Mesendoderm (in vitro differentiated cells): Measurements from ENCODE around the gene LNPK.

ENCODE experiments used
- DNase-seq: peaks from one replicate; pipeline ENCODE4 v3.0.0; 2013
- H2AK5ac ChIP-seq: 2 replicates; pipeline ENCODE4 v1.6.1; 2013; ENCODE audit warnings: low read length, inconsistent platforms
- H2BK120ac ChIP-seq: 2 replicates; pipeline ENCODE4 v1.6.1; 2013; ENCODE audit warnings: low read depth, mild to moderate bottlenecking, low read length, moderate library complexity, mixed read lengths
- H2BK15ac ChIP-seq: replicated peaks from 2 replicates; pipeline ENCODE4 v1.6.1; 2013; ENCODE audit warnings: low read depth, mild to moderate bottlenecking, moderate library complexity
- H2BK5ac ChIP-seq: 2 replicates; pipeline ENCODE4 v1.6.1; 2013; ENCODE audit warnings: low read length, inconsistent platforms
- H3K18ac ChIP-seq: 2 replicates; pipeline ENCODE4 v1.6.1; 2013; ENCODE audit warnings: mild to moderate bottlenecking, low read length, mixed read lengths
- H3K23ac ChIP-seq: one replicate; pipeline ENCODE4 v1.6.1; 2013; ENCODE audit warnings: low read length
- H3K27ac ChIP-seq: 2 replicates; pipeline ENCODE4 v1.5.1; 2013; ENCODE audit warnings: low read depth, mild to moderate bottlenecking, inconsistent platforms, low read length, moderate library complexity
- H3K27me3 ChIP-seq: 2 replicates; pipeline ENCODE4 v1.6.1; 2013; ENCODE audit warnings: low read length, control low read depth, mild to moderate bottlenecking, inconsistent platforms; ENCODE audit not compliant: insufficient read depth, poor library complexity
- H3K36me3 ChIP-seq: 2 replicates; pipeline ENCODE4 v1.6.1; 2013; ENCODE audit warnings: low read length, inconsistent platforms; ENCODE audit not compliant: control insufficient read depth, insufficient read depth
- H3K4ac ChIP-seq: one replicate; pipeline ENCODE4 v1.6.1; 2013; ENCODE audit warnings: low read depth, mild to moderate bottlenecking, low read length, moderate library complexity
- H3K4me1 ChIP-seq: 2 replicates; pipeline ENCODE4 v1.6.1; 2013; ENCODE audit warnings: low read depth, low read length, inconsistent platforms; ENCODE audit not compliant: control insufficient read depth
- H3K4me2 ChIP-seq: 2 replicates; pipeline ENCODE4 v1.6.1; 2013; ENCODE audit warnings: low read length
- H3K4me3 ChIP-seq: 2 replicates; pipeline ENCODE4 v1.5.1; 2013; ENCODE audit warnings: mild to moderate bottlenecking, low read length
- H3K56ac ChIP-seq: one replicate; pipeline ENCODE4 v1.6.1; 2013; ENCODE audit warnings: low read length
- H3K79me1 ChIP-seq: 2 replicates; pipeline ENCODE4 v1.6.1; 2013; ENCODE audit warnings: low read length, inconsistent platforms
- H3K79me2 ChIP-seq: 2 replicates; pipeline ENCODE4 v1.6.1; 2013; ENCODE audit warnings: mild to moderate bottlenecking, low read length; ENCODE audit not compliant: control insufficient read depth, insufficient read depth
- H3K9ac ChIP-seq: 2 replicates; pipeline ENCODE4 v1.6.1; 2013; ENCODE audit warnings: low read length, inconsistent platforms
- H4K5ac ChIP-seq: one replicate; pipeline ENCODE4 v1.6.1; 2013; ENCODE audit warnings: low read length
- H4K8ac ChIP-seq: one replicate; pipeline ENCODE4 v1.6.1; 2013; ENCODE audit warnings: low read depth, mild to moderate bottlenecking, control low read depth, low read length, moderate library complexity
- WGBS: extraction: QIAGEN DNeasy Blood & Tissue Kit; methylation state at CpG from one replicate; pipeline ENCODE4 v1.1.7; 2013; ENCODE audit warnings: low lambda C conversion rate, missing lambda C conversion rate; ENCODE audit not compliant: insufficient coverage; ENCODE audit errors: extremely low coverage; 5-methylcytosine and 5-hydroxymethylcytosine counted together

Gene LNPK

GRCh38 chr2:175950512-175950911, 51.6 kb downstream of the LNPK start:
- H3K27me3 ChIP-seq, result no peaks in the 10 kb centered on the region
- H3K56ac ChIP-seq, result no peak overlapping the region
- H2BK120ac ChIP-seq, result no peak overlapping the region
- no peak overlapping the region for H2BK5ac ChIP-seq
- no peak overlapping the region for H2AK5ac ChIP-seq
- H3K36me3 ChIP-seq, result no peaks in the 10 kb centered on the region
- no peak overlapping the region for H3K4me2 ChIP-seq
- WGBS, result no CpG with 5 or more reads among the region's 3 CpGs
- no peak overlapping the region for H2BK15ac ChIP-seq
- no peaks in the 10 kb centered on the region for H3K79me1 ChIP-seq
- H3K79me2 ChIP-seq, result no peaks in the 10 kb centered on the region
- no peak overlapping the region for H3K4ac ChIP-seq
- H3K27ac ChIP-seq, result no peak overlapping the region
- H3K18ac ChIP-seq, result no peak overlapping the region
- H4K8ac ChIP-seq, result no peak overlapping the region
- H4K5ac ChIP-seq, result no peak overlapping the region
- H3K4me3 ChIP-seq, result no peak overlapping the region
- H3K4me1 ChIP-seq, result no peaks in the 10 kb centered on the region
- no peak overlapping the region for H3K9ac ChIP-seq
- H3K23ac ChIP-seq, result no peak overlapping the region
- no peak for DNase-seq

- Histone ChIP-seq H2BK15ac (no peak overlapping the region), H3K23ac (no peak overlapping the region), H3K4me3 (no peak overlapping the region), H2BK5ac (no peak overlapping the region), H2AK5ac (no peak overlapping the region), H3K18ac (no peak overlapping the region), H3K4me2 (no peak overlapping the region), H3K79me2 (no peaks in the 10 kb centered on the region), H4K8ac (no peak overlapping the region), H3K27me3 (no peaks in the 10 kb centered on the region), H3K4me1 (no peaks in the 10 kb centered on the region), H4K5ac (no peak overlapping the region), H2BK120ac (no peak overlapping the region), H3K27ac (no peak overlapping the region), H3K4ac (no peak overlapping the region), H3K9ac (no peak overlapping the region), H3K36me3 (no peaks in the 10 kb centered on the region), H3K56ac (no peak overlapping the region), H3K79me1 (no peaks in the 10 kb centered on the region)
- no CpG with 5 or more reads among the region's 1 CpG for WGBS
- DNase-seq, result no peak
Observed at GRCh38 chr2:175948191-175948590, 53.9 kb downstream of the LNPK start.

DNA sequence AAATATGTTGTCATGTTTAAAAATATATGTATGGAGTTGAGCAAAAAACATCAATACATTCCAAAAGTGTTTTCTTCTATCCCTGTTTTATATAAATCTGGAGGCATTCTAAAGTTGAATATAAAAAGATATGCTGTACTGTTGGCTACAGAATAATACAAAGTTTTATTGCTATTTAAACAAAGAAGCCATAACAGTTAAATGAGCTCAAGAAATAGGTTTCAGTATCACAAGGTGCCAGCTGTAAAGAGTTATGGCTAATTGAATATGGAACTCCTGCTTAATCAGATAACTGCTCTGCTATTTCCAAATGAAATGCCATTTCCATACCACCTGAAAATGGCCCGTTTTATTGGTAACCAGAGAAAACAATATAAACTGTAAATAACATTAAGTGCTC, 55.0 kb downstream of the LNPK start:
- no peaks in the 10 kb centered on the region for H3K79me1 ChIP-seq
- no CpG with 5 or more reads among the region's 1 CpG for WGBS
- no peak overlapping the region for H3K9ac ChIP-seq
- no peak overlapping the region for H4K5ac ChIP-seq
- no peak overlapping the region for H3K23ac ChIP-seq
- no peaks in the 10 kb centered on the region for H3K4me1 ChIP-seq
- H2BK120ac ChIP-seq, result no peak overlapping the region
- no peaks in the 10 kb centered on the region for H3K27me3 ChIP-seq
- DNase-seq, result no peak
- no peak overlapping the region for H3K4me2 ChIP-seq
- no peak overlapping the region for H2BK5ac ChIP-seq
- no peak overlapping the region for H3K4ac ChIP-seq
- H3K79me2 ChIP-seq, result no peaks in the 10 kb centered on the region
- H3K4me3 ChIP-seq, result no peak overlapping the region
- H3K56ac ChIP-seq, result no peak overlapping the region
- H2AK5ac ChIP-seq, result no peak overlapping the region
- H3K18ac ChIP-seq, result no peak overlapping the region
- no peak overlapping the region for H4K8ac ChIP-seq
- H3K27ac ChIP-seq, result no peak overlapping the region
- no peak overlapping the region for H2BK15ac ChIP-seq
- no peaks in the 10 kb centered on the region for H3K36me3 ChIP-seq

DNA sequence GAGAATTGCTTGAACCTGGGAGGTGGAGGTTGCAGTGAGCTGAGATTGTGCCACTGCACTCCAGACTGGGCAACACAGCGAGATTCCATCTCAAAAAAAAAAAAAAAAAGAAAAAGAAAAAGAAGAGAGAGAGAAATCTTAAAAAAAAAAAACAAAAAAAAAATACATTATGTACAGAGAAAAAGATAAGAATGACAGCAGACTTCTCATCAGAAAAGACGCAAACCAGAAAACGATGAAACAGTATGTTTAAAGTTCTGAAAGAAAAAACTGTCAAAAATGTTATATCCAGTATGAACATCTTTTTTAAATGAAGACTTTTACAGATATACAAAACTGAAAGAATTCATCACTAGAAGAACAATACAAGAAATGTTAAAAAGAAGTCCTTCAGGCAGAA, 60.4 kb downstream of the LNPK start:
- H2BK120ac ChIP-seq, result no peak overlapping the region
- H3K4me1 ChIP-seq, result no peaks in the 10 kb centered on the region
- H3K27ac ChIP-seq, result no peak overlapping the region
- H3K18ac ChIP-seq, result no peak overlapping the region
- no peak overlapping the region for H3K4me2 ChIP-seq
- H3K27me3 ChIP-seq, result no peaks in the 10 kb centered on the region
- no peak overlapping the region for H3K23ac ChIP-seq
- H2BK15ac ChIP-seq, result no peak overlapping the region
- no peak overlapping the region for H4K8ac ChIP-seq
- WGBS, result no CpG with 5 or more reads among the region's 3 CpGs
- no peak overlapping the region for H3K56ac ChIP-seq
- H3K4ac ChIP-seq, result no peak overlapping the region
- no peaks in the 10 kb centered on the region for H3K79me2 ChIP-seq
- no peaks in the 10 kb centered on the region for H3K79me1 ChIP-seq
- H2BK5ac ChIP-seq, result no peak overlapping the region
- H4K5ac ChIP-seq, result no peak overlapping the region
- no peaks in the 10 kb centered on the region for H3K36me3 ChIP-seq
- DNase-seq, result no peak
- H3K4me3 ChIP-seq, result no peak overlapping the region
- no peak overlapping the region for H2AK5ac ChIP-seq
- no peak overlapping the region for H3K9ac ChIP-seq

GRCh38 chr2:175937216-175937615, 64.9 kb downstream of the LNPK start:
- WGBS, result no CpG with 5 or more reads among the region's 2 CpGs
- Histone ChIP-seq H3K4me1 (no peaks in the 10 kb centered on the region), H3K27ac (no peak overlapping the region), H3K27me3 (no peaks in the 10 kb centered on the region), H4K5ac (no peak overlapping the region), H3K56ac (no peak overlapping the region), H2BK5ac (no peak overlapping the region), H3K23ac (no peak overlapping the region), H3K79me1 (no peaks in the 10 kb centered on the region), H2BK120ac (no peak overlapping the region), H3K9ac (no peak overlapping the region), H2AK5ac (no peak overlapping the region), H4K8ac (no peak overlapping the region), H3K4ac (no peak overlapping the region), H3K36me3 (no peaks in the 10 kb centered on the region), H2BK15ac (no peak overlapping the region), H3K4me3 (no peak overlapping the region), H3K4me2 (no peak overlapping the region), H3K79me2 (no peaks in the 10 kb centered on the region), H3K18ac (no peak overlapping the region)
- no peak for DNase-seq

- Histone ChIP-seq H3K4me3 (no peak overlapping the region), H2AK5ac (no peak overlapping the region), H2BK120ac (no peak overlapping the region), H3K18ac (no peak overlapping the region), H3K27ac (no peak overlapping the region), H4K5ac (no peak overlapping the region), H3K27me3 (no peaks in the 10 kb centered on the region), H3K9ac (no peak overlapping the region), H4K8ac (no peak overlapping the region), H3K79me1 (no peaks in the 10 kb centered on the region), H3K79me2 (no peaks in the 10 kb centered on the region), H3K23ac (no peak overlapping the region), H3K36me3 (no peaks in the 10 kb centered on the region), H3K4me2 (no peak overlapping the region), H3K4ac (no peak overlapping the region), H2BK5ac (no peak overlapping the region), H2BK15ac (no peak overlapping the region), H3K56ac (no peak overlapping the region), H3K4me1 (no peaks in the 10 kb centered on the region)
- WGBS, result no CpG with 5 or more reads among the region's 3 CpGs
- DNase-seq, result no peak
Observed at GRCh38 chr2:175935289-175936181, 66.5 kb downstream of the LNPK start.
